HuH-7.5 (cell line): Measurements from ENCODE around the gene FNDC3B.
"Not testable (repeated sequence)": the region's sequence is repeated elsewhere in the genome, so short reads cannot be mapped to it uniquely, and the experiment has no call there.

ENCODE experiments used
- DNase-seq: peaks from one replicate; pipeline ENCODE4 v3.0.0; 2011; ENCODE audit warnings: low spot score

The FNDC3B gene

DNA sequence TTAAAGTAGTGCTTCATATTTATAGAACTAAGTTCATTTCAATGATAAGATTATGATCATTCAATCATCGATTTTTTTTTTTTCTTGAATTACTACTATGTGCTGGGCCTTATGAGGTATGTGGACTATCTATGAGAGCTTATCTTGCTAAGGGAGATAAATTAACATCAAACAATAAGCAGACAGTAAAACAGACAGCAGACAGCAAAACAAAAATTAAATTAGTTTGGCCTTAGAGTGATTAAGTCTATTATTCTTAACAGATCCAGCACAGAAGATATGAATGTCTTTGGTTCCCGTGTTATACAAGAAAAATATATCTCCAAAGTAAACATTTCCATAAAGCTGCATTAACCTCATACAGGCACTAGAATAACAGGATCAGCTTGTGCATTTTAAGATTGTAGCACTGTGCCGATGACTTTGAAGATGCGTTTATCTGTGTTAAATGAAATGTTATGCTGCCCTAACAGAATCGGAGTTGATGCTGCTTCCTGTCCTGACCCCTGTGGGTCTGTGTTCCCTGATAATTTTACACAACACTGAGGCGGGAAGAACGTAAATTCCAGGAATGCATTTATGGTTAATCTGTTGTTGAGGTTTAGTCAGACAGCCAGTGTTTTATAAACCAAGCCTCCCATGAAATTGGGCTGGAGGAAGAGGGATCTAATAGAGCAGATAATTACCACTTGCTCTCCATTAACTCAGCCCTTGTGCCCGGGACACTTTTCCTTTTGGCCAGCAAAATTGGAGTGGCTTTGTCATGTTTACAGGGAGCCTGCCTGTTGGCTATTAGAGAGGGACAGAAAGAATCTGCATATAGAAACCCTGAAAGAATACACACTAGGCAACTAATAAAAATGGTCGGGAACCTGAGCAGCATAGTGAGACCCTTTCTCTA lies 328.1 kb downstream of the FNDC3B start:
- DNase-seq = no peak

DNA sequence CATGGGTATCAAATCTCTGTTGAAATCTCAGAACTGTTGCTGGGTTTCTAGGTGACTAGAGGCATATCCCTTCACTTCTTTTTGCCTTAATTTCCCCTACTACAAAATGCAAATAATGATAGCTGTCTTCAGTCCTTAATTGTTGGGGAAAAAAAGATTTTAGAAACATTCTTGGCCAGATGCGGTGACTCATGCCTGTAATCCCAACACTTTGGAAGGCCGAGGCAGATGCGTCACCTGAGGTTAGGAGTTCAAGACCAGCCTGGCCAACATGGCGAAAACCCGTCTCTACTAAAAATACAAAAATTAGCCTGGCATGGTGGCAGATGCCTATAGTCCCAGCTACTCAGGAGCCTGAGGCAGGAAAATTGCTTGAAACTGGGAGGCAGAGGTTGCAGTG lies 329.2 kb downstream of the FNDC3B start:
- DNase-seq = not testable (repeated sequence)

DNA sequence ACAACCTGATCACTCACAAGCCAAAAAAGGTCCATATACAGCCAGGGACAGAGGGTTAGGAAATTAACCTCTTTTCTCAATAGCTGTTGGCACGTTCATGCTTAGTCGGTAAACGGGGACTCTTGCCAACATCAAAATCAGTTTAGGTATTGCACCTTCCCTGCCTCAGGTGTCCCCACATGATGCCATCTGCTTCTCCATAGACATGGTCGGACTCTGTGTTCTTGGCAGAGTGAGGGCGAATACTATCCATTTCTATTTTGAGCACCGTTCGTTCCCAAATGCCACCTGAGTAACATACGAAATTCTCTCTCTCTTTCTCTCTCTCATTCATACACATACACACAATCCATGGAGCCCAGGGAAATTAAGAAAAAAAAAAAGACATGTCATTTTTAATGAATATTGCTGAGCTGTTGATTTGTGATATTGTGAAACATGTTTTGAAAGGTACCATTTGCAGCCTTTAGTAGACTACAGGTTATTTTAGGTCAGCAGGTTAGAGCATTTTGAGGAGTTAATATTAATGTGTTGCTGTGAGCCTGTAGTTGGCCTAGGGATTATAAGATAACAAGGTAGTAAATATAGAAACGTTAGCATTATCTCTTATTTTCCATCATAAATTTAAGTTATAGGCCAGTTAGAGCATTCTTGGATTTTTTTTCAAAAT lies 330.3 kb downstream of the FNDC3B start:
- no peak for DNase-seq

DNA sequence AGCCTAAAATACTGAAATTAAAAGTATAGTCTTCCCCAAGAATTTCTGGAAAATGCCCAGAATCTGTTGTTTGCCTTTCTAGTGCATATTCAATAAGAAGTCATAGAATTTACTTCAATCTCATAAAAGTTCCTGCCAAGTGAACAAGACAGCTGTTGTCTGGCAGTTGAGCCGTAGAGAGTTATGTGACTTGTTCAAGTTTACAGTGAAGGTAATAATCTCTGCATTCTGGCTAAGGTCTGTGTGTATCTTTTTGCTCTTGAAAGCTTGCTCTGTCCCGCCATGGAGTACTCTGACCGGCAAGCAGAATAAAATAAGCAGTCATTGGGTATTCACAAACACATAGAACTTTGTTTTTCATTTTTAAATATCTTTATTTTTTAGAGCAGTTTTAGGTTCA lies 331.0 kb downstream of the FNDC3B start:
- DNase-seq = no peak

DNA sequence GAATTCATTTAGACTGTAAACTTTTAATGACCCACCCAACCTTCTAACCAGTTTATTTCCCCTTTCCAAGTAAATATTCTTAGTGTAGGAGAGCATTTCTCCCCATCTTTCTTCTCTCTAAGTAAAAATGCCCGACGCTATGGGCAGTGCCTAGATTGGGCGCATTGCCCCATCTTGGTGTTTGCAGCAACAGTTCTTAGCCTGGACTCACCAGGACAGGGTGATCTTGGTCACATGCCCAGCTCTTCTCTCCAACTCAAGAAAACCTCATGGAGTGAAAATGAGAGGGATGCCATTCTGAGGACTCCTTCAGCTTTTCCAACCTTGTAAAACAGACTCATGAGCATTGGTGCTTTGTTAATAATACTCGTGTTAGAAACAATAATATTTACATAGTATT lies 332.2 kb downstream of the FNDC3B start:
- DNase-seq = no peak

DNA sequence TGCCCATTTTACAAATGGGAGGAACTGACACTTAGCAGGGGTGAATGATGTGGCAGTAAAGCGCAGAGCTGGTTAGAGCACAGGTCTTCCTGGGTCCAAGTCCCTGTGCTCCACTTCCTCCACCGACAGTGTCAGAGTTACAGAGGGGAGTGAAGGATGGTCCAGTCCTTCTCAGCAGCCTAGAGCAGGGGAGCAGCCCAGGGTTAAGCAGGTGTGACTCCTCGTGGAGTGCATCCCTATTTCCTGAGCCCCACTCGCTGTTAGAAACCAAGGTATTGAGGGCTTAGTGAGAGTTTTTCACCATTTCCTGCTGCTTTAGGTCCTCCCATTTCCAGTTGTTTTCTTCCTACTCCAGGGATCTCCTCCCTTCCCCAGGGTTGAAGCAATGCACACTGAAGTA lies 333.5 kb downstream of the FNDC3B start:
- DNase-seq = no peak

DNA sequence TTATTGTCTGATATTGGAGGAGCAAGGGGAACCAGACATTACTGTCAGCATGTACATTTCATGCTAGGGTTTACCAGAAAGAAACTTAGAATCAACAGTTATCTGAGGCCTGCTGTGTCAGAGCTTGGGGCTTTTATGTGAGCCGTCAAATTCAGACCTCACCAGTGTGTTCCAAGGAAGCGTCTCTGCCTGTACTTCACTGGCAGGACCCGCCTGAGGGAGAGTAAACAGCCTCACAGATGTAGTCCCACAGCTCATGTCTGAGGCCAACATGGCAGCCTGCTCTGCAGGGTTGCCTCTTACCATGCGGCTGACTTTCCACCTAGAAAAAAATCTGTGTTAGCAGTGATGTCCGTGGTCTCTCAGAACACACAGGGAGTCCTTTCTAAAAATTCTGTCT lies 334.5 kb downstream of the FNDC3B start:
- no peak for DNase-seq

DNA sequence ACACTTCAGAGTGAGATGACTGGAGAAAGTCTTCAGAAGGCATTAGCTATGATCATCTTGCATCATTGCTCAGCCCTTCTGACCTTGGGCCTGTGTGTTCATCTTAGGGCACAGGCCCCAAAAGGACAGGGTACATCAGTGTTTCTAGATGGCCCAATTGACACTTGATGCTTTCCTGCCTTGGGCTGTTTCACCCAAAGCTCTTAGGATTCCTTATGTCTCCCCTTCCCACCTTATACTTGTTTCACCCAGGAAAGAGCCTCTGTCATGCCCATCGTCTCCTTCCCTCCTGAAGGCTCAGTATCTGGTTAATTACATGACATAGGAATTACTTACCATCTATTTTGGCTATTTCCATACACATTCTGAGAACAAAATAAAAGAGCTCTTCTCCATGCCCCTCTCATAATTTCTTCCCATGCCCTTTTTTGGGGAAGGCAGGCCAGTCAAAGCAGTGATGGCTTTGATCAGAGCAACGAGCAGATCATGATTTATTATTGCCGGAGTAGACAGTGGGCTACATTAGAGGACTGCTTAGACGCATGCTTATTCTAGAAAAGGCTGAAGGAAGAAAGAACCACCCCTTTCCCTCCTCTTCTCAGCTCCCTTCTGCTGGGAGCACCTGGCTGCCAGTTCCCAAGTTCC lies 335.9 kb downstream of the FNDC3B start:
- no peak for DNase-seq

DNA sequence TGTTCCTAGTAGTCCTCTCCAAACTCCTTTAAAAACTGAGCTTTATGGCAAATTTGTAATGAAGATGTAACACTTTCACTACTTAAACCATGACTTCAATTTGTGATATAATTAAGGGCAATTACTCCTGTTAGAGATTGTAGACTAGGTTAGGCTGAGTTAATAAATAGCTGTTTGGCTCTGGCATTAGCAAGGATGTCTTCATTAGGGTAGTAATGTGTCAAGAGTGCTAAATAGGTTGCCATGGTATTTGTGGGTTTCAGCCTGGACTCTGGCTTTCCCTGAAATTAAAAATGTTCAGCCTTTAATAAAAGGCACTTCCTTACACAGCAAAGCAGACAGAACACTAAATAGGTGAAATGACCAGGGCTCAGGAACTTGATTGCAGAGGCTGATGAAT lies 337.0 kb downstream of the FNDC3B start:
- DNase-seq = no peak

DNA sequence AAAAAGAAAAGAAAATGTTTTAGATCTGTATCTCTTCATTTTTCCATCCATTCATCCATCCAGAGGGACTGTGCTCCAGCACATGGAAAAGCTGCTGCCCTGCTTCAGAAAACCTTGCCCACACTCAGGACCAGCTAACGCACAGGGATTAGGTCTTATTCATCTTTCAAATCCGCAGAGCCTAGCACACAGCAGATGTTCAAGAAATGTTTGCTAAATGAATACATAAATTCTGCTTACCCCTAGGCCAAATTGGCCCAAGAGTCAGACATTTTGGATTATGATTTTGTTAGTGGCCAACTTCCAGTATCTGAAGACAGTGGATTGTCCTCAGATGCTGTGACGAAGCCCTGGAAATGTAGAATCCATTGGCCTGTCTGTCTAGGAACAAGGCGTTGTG lies 337.5 kb downstream of the FNDC3B start:
- no peak for DNase-seq

DNA sequence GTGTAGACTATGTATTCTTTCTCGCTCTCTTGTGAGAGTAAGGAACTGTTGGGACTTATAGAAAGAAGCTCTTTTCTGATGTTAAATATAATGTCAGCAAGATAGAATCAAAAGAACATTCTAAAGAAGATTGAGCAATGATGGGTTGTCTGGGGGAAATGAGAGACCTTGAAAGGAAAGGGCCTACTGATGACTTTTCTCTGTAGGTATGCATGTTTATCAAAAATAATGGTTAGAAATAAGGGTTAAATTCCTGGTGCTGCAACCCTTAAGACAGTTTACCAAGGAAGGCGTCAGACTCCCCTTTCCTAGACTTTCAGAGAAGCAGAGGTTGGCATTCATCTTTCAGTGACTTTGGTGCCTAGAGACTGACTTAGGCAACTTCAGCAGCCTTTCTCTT lies 339.1 kb downstream of the FNDC3B start:
- no peak for DNase-seq

DNA sequence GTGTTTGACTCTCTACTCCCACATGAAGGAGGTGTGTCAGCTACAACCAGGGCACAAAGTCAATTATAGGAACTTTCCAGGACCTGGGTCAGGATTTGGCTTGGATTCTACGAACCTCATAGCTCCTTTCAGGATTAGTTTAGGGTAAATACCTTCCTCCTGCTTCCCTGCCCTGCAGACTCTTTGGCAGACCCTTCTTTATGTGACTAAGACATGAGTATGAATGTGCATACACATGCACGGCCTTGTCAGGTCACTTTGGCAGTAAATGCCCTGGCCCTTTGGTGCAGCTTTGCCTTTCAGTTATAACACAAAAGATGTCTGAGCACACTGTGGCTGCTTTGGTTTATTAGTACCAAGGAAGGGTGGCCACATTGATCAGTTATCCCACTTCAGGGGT lies 340.0 kb downstream of the FNDC3B start:
- no peak for DNase-seq

DNA sequence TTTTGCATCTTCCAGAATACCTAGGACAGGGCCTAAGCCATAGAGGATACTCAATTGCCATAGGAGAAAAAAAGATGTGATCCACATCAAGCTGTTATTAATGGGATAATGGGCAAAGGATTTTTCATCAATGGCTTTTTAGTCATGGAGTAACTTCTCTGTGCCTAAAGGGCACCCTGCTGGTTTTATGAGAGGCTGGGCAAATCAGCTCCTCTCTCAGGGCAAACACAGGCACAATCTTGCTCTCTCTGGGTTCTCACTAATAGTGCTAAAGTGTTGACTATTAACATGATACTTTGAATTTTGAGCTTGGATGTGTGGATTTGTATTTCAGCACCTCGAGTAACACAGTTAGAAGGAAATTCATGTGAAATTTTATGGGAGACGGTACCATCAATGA lies 341.3 kb downstream of the FNDC3B start:
- DNase-seq = no peak

DNA sequence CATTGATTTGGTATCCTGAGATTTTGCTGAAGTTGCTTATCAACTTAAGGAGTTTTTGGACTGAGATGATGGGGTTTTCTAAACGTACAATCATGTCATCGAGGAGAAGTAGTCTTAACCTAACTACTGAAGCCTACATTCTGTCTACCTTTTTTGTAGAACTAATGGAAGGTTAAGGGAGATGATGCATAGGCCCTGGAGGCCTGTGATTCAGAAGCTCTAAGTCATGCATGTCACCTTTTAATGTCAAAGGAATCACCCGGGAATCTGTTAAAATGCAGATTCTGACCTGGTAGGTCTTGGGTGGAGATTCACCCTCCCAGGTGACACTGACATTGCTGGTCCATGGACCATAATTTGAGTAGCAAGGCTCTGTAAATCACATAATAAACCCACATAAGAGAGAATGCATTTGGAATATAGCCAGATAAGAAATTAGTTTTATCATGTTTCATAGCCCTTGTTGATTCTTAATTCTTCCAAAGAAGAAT lies 344.0 kb downstream of the FNDC3B start:
- DNase-seq = no peak

DNA sequence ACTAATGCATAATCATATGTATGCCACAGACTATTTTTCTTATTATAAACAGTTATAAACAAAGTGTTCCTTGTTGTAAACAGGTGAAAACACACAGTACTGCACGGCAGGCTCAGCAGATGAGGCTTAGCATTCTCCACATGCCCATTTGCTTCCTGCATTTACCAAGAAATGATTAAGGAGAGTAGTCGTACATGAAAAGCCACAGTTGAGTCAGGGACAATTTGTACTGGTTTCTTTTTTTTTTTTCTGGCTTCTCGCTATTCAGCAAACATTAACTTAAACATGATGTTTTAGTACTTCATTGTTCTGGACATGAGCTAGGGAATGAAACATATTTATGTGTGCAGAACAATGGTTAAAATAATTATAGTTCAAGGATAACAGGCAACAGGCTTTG lies 345.5 kb downstream of the FNDC3B start:
- no peak for DNase-seq

DNA sequence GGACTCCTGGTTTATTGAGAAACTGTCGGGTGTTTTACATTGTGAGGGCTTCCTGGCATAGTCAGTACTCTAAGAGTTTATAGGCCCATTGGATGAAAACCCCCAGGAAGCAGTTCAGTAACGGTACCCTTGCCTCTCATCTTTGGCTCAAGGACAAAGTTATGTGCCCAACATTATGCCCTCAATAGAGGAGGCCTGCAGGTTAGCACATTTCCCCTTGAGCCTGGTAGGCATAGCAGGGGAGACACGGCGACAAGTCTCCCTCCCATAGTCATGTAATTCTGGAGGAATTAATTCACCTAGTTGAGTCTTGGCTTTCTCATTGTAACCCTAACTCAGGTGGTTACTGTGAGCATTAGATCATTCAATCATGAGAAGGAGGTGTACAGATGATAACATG lies 348.4 kb downstream of the FNDC3B start:
- DNase-seq = no peak

DNA sequence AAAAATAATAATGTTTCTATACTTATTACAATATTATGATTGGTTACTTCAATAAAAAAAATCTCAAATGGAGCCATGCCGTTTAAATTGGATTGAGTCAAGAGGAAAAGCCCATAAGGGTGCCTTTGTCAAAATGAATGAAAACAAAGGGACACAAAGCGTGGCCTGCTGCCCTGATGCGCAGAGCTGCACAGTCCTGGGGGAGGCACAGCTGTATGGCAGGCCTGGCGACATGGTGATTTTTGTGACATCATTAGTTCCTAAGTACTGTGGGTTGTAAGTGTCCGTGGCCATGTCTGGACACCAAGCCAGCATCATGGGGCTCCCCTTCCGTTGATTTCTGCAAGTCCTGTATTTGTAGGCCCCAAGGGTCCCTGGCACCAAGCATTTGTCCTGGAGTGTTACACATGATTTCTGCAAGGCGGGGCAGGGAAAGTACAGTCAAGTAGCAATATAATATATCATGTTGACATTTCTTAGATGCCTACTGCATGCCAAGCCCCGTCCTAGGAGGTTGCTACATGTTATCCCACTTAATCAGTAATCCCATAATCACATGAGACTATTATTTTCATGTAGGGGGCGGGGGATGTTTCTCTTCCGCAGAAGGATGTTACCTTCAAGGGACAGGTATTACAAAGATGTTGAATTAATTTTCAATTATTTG lies 349.2 kb downstream of the FNDC3B start:
- no peak for DNase-seq

DNA sequence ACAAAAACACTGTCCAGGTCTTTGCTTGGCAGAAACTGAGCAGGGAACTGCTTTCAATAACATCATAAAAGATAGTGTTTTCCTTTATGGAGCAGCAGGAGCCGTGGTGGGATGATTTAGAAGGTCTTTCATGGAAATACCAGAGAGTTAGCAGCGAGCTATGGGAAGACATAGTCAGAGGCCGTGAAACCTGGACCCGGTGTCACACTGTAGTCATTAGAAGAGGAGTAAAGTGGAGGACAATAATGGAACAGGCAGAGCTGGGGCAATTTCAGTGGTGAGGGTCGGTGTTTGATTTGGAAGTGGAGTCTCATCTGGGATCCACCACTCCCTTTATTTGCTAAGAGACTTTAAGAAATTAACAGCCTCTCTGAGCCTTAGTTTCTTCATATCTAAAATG lies 351.4 kb downstream of the FNDC3B start:
- DNase-seq = no peak

DNA sequence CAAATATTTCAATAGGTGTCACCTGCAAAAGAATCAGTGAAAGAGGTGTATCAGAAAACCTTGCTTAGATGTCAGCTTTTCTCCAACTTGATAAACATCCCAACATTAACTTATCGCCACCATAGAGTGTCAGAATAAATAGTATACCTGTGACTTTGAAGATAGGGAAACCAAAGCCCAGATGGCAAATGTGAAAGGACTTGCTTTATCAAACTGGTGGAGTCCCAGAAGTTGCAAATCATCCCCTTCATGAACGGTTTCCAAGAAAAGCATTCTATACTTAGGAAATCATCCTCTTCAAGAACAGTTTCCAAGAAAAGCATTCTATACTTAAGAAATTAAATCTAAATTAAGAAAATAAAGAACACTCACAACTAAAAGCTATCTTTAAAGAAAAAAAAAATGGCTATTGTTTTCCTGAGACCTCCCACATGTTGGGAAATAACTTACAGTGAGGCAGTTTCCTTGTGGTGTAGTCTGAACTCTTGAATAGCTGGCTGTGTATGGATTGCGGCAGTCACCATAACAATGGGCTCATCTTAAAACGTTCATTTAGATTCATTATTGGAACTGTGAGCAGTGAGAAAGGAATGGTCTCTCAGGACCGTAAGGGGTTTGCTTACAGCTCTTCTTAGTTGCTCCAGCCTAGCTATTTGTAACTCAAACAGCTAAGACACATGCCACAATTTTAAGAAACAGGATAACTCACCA lies 352.4 kb downstream of the FNDC3B start:
- DNase-seq = no peak

DNA sequence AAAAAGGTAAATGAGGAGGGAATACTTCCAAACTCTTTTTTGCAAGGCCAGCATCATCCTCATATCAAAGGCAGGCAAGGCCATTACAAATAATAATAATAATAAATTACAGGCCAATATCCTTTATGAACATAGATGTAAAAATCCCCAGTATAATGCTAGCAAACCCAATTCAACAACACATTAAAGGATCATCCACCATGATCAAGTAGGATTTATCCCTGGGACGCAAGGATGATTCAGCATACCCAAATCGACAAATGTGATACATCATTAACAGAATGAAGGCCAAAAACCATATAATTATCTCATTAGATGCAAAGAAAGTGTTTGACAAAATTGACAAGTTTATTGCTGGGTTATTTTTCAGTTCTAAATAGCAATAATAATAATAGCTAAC lies 355.3 kb downstream of the FNDC3B start:
- DNase-seq = no peak

DNA sequence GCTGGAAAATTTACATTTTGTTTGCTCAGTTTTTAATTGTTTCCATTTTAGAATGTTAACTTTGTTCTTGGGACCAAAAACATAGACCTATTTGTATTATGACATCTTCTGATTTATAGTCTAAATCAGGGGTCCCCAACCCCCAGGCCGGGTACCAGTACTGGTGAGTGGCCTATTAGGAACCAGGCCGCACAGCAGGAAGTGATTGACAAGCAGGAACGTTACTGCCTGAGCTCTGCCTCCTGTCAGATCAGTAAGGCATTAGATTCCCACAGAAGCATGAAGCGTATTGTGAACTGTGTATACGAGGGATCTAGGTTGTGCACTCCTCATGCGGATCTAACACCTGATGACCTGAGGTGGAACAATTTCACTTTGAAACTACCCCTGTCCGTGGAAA lies 357.0 kb downstream of the FNDC3B start:
- no peak for DNase-seq
